ENCODE data around the gene LAIR1.

GRCh38 chr19:54391589-54392061 is 26.9 kb upstream of the LAIR1 start:
- no peak for TF ChIP-seq CTCF (IDR thresholded peaks at IDR 0.05)
- TF ChIP-seq POLR2A (IDR thresholded peaks at IDR 0.05) = no peak
